Caki2 (cell line): ENCODE results near the gene SLC18A3. TPM values are rescaled to one million over a fixed set of nuclear protein-coding genes. Genes with fewer than 3 reads are reported as not detected.

Source experiments
- DNase-seq: peaks from one replicate; pipeline ENCODE4 v3.0.0-alpha.2; 2015; ENCODE audit warnings: low read depth
- in situ Hi-C: cut with HindIII; loops from 2 replicates; pipeline ENCODE4 v1.10.0; 2016; ENCODE audit warnings: low sequenced_read_pairs, low pct_unique_long_range_greater_than_20kb, mixed read lengths
- total RNA-seq: library from RNA; depleted of rRNA; stranded (reverse); fragments of >200 nt; shearing (Covaris generic); gene quantifications from 2 replicates; pipeline ENCODE4 v1.2.3, GENCODE V29; 2014; ENCODE audit warnings: low replicate concordance

The SLC18A3 gene
- total RNA-seq, 1 experiment from 2014 or later = not detected

DNA sequence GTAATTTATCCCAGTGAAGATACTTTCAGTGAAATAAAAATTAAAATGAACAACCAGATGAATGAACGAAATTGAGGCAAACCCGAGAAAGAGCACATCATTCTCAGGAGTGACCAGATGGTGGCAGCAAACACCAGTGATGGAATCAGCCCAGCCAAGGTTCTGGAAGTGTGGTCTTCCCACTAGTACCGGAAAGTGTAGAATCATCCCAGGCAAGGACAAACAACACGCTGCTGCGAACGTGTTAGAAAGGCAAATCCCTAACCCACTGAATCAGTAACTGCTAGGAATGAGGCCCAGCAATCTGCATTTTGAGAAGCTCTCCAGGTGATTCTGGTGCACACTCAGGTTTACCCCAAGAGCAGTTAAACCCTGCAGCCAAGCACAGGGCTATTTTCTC lies 15.5 kb upstream of the SLC18A3 start:
- in situ Hi-C loops = no loop called here
- DNase-seq = peak; percentile 41

- in situ Hi-C loops = no loop called here
Measured at GRCh38 chr10:49595003-49595712, 15.0 kb upstream of the SLC18A3 start.

DNA sequence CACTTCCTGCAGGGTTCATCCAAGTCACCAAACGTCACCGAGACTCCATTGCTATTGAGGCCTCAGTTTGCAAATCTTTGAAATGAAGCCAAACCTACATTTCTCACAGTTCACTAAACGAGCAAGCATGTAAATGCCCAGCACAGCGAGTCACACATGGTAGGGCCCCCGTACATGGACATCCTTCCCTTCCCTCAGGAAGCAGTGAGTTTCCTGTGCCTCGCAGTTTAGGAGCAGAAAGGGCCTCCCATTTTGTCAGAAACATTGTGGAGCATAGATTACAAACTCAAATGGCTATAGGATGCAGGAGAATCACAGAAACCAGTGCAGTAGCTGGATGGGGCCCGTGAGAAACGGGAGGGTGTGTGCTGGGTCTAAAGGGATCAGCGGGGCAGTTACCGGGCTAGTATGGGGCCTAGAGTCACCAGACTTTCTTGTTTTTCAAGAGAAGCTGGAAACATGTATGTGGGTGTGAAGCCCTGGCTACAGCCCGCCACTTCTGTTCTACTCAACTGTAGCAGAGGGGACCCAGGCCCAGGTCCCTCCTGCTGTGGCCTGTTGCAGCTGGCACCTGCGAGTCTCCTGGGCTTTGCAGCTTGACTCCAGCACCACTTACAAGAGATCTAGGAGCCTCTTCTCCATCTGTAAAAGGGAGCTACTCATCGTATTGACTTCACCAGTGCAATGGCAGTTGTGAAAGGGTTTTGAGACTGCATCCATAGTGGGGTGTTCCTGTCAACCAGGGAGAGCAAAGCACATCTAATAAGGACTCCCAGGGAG lies 14.2 kb upstream of the SLC18A3 start:
- DNase-seq = no peak
- in situ Hi-C loops = no loop called here

More at GRCh38 chr10:49595003-49595712, 15.0 kb upstream of the SLC18A3 start:
- DNase-seq = no peak

- in situ Hi-C loops = no loop called here
- no peak for DNase-seq
Measured at GRCh38 chr10:49596493-49596809, 13.7 kb upstream of the SLC18A3 start.

- DNase-seq = no peak
- in situ Hi-C loops = no loop called here
Measured at GRCh38 chr10:49596836-49597235, 13.3 kb upstream of the SLC18A3 start.

GRCh38 chr10:49597426-49598163 lies 12.5 kb upstream of the SLC18A3 start:
- DNase-seq = no peak
- in situ Hi-C loops = no loop called here

DNA sequence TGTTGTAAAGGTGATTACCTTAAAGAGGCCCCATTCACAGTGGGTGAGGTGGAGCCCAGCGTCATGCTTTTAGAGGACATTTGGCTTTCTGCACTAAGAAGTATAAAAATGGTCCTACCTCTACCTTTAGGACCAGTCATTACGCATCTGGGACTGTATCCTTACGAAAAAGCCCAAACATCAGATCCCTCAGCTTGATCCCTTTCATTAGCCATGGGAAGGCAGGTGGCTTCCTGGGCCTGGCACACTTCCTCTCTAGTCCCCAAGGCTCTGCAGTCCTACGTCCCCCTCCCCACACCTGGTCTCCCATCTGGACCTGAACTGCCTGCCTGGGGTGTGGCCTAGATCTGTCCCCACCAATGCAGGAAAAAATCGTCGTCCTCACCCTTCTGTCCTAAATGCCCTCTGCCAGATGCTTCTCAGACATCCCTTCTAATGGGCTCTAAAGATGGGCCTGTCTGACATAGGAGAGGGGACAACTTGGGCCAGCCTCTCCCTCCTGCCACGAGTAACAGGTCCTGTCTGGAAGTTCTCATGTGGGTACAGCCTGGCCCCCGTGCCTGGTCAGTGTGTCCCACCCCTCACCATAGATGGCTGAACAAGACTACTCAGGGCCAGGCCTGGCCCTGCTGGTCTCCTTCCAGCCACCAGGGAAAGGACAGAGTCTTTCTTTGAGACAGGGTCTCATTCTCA lies 11.8 kb upstream of the SLC18A3 start:
- in situ Hi-C loops = no loop called here
- no peak for DNase-seq

DNA sequence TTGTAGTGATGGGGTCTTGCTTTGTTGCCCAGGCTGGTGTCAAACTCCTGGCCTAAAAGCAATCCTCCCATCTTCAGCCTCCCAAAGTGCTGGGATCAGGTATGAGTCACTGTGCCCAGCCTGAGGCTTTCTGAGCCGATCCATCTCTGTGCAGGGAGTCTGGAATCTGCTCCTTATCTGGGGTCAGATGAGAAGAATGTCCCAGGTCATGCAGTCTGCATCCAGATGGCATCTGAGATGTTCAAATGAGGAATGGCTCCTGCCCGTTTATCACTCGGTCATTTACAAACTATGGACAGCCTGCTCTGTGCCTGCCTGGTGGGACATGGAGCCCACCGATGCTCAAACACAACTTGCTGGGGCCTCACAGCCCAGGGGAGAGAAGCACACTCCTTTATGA lies 11.1 kb upstream of the SLC18A3 start:
- in situ Hi-C loops = no loop called here
- DNase-seq = no peak

DNA sequence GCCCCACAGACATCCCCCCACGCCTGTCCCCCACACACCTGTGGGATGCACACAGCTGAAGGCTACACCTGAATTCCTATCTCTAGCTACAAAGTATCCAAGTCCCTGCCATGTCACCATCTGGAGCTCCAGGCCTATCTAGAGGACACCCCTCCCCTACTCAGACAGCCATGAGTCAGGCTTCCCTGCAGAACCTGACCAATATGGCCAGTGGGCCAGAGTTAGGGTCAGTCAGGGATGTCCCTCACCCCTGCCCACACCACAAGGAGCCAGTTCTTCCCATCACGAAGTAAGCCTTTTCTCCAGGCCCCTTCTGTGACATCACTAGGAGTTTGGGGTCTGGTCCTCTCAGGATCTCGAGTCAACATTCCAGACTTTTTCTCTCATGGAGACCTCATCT lies 10.6 kb upstream of the SLC18A3 start:
- in situ Hi-C loops = no loop called here
- no peak for DNase-seq

DNA sequence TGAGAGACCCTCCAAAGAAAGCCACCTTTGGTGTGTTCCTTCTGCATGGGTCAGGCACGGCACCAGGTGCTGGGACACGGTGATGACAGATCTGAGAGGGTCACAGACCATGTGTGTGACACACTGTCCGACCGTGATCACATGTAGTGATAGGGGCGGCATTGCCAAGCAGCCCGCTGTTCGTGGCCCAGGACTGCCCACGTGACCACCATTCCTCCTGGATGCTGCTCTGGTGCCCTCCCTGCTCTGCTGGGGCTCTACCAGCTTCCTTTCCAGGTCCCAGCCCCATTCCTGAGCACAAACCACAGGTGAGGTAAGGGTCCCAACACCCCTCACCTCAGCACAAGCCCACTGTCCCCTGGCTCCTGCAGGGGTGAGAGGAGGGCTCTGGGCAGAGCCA lies 10.1 kb upstream of the SLC18A3 start:
- in situ Hi-C loops = no loop called here
- no peak for DNase-seq

DNA sequence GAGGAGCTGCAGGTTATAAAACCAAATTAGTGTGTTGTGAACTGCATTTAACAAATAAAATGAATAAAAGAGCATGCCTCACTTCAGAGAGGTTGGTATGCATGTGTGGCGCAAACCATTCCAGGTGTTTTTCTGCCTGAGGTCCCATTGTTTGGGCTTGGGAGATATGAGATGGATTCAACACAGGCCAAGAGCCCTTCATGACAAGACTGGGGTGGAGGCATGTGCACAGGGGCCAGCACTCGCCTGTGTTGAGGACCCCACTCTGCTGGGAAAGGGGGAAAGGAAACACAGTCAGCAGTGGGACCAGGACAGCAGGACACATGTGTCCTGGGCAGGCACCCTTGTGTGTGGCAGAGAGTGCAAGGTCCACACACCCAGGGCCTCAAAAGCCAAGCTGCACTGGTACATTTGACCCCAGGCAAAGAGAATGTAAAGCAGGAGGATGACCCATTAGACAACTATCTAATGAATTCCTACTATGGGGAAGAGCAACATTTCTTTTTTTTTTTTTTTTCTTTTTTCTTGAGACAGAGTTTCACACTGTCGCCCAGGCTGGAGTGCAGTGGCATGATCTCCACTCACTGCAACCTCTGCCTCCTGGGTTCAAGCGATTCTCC lies 9.2 kb upstream of the SLC18A3 start:
- in situ Hi-C loops = no loop called here
- DNase-seq = peak; percentile 19

- peak; percentile 55 for DNase-seq
- in situ Hi-C loops = no loop called here
Measured at GRCh38 chr10:49601857-49602256, 8.3 kb upstream of the SLC18A3 start.

- in situ Hi-C loops = no loop called here
- DNase-seq = no peak
Measured at GRCh38 chr10:49602380-49603023, 7.6 kb upstream of the SLC18A3 start.

DNA sequence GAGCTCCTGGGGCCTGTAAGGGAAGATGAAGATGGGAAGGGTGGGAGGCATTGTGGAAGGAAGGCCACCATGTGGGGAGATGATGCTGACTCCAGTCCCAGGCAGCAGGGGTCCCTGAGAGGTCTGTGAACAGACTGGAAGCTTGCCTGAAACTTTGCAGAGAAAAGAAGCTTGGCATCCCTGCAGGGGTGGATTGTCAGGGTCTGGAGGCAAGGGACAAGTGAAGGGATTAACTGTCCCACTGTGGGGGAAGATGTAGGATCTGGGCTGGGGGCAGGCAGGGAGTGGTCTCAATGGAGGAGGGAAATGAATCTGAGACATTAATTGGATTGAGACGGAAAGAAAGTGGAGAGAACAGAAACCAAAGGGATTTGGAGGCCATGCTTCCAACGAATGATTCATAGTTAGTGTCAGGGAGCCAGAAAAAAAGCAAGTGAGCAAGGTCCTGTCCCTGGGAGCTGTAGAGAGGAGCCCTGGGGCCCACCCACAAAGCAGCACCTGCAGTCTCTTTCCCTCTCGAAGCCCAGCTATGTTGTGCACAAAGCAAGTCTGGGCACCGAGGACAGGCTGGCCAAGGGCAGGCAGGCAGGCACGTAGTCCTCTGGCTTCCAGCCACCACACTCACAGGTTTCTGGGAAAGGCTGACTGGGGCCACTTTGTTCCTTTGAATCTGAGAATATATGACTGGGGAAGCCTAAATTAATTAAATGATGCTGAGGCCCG lies 4.7 kb upstream of the SLC18A3 start:
- in situ Hi-C loops = no loop called here
- no peak for DNase-seq

DNA sequence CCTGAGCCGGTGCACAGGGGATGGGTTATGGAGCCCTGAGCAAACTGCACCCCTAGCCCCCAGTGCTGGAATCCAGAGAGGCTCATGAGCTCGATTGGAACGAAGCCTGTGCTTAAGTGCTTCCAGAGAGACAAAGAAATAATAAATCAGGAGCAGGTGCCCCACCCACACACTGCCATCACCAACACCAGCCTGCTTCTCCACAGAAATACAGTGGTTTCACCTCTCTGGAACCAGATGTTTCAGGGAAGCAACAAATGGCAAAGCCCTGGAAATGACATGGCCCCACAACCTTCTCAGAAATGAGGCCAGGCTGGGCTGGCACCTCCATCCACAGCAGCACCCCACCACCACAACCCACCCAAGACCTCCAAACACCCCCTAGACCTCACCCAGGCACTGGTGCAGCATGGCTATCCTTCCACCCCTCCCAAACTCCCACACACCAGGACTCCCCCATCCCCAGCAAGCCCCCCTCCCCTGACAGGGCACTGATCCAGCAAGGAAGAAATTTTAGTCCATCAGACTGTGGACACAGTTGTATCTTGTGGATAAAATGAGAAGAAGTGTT lies 4.1 kb upstream of the SLC18A3 start:
- no peak for DNase-seq

GRCh38 chr10:49606981-49607535 lies 3.1 kb upstream of the SLC18A3 start:
- in situ Hi-C loops = no loop called here
- peak; percentile 71 for DNase-seq

More for the DNA sequence above, 4.1 kb upstream of the SLC18A3 start:
- in situ Hi-C loops = no loop called here
